ENCODE results near the gene RASGRP2. TPM values are rescaled to one million over a fixed set of nuclear protein-coding genes. Genes with fewer than 3 reads are reported as not detected.

The RASGRP2 gene
- total and polyA plus RNA-seq, 2 of the 8 experiments (the other 6 are each of a cell fraction or from before 2014, with no cell fraction given) = 40.6 to 45.7 TPM

GRCh38 chr11:64687204-64687603 lies 56.7 kb downstream of the RASGRP2 start:
- Histone ChIP-seq H3K4me1 (replicated peaks in 1 of 4; ENCODE audit: control insufficient read depth in 3 of 4, insufficient read depth in 4 of 4, low read length in 3 of 4) (peaks cover 0 to 4% (median 0%) of the 10 kb centered on the region in 4 experiments; a peak in 1 of 7 replicates), H3K14ac (ENCODE audit: insufficient read length) (no peak overlapping the region), H3K79me2 (ENCODE audit: control insufficient read depth in 1 of 2, insufficient read depth in 2 of 2, low read length in 2 of 2) (no peaks in the 10 kb centered on the region), H4K5ac (ENCODE audit: insufficient read length, low read depth, low read length) (no peak overlapping the region), H2BK15ac (ENCODE audit: low read length) (0 out of 2 replicates have a peak overlapping the region, but pooled peaks have one; percentile 16), H2AK5ac (ENCODE audit: low read depth, low read length) (no peak overlapping the region), H3K79me1 (ENCODE audit: low read depth, low read length) (no peaks in the 10 kb centered on the region), H4K8ac (ENCODE audit: extremely low read depth, insufficient read depth, low read length) (0 out of 2 replicates have a peak overlapping the region, but pooled peaks have one; percentile 20), H3K18ac (ENCODE audit: extremely low read depth, low read length) (no peak overlapping the region), H3K9ac (replicated peaks in 1 of 4; ENCODE audit: extremely low read depth in 1 of 4, low read depth in 3 of 4, low read length in 3 of 4) (no peak overlapping the region), H3K36me3 (ENCODE audit: control insufficient read depth in 2 of 4, insufficient read depth in 4 of 4, low read length in 3 of 4) (no peaks in the 10 kb centered on the region), H2BK120ac (replicated peaks; ENCODE audit: low read depth, low read length) (no peak overlapping the region), H3K4me3 (ENCODE audit: extremely low read depth in 1 of 4, insufficient read depth in 2 of 4, low read depth in 3 of 4, low read length in 4 of 4) (no peak overlapping the region), H2BK20ac (ENCODE audit: low read length) (no peak overlapping the region), H3K23ac (ENCODE audit: insufficient read length) (no peak overlapping the region), H3K4me2 (ENCODE audit: insufficient read depth in 1 of 2, low read depth in 2 of 2, low read length in 2 of 2) (no peak overlapping the region), H2BK5ac (ENCODE audit: low read depth, low read length) (no peak overlapping the region), H4K20me1 (replicated peaks in 1 of 2; ENCODE audit: control insufficient read depth in 1 of 2, insufficient read depth in 2 of 2, low read length in 2 of 2) (no peaks in the 10 kb centered on the region), H3K9me3 (ENCODE audit: insufficient read depth in 2 of 2, low read depth in 1 of 2, low read length in 1 of 2) (no peaks in the 10 kb centered on the region), H3K56ac (replicated peaks; ENCODE audit: insufficient read length, low read depth, low read length) (no peak overlapping the region), H2BK12ac (ENCODE audit: low read depth, low read length) (no peak overlapping the region), H4K91ac (replicated peaks; ENCODE audit: insufficient read length, low read length) (no peak overlapping the region), H3K27me3 (replicated peaks in 1 of 4; ENCODE audit: control insufficient read depth in 3 of 4, extremely low read depth in 1 of 4, insufficient read depth in 3 of 4, low read length in 3 of 4) (no peaks in the 10 kb centered on the region), H2AFZ (ENCODE audit: low read length) (no peak overlapping the region), H3K23me2 (ENCODE audit: low read depth, low read length) (peaks cover 2% of the 10 kb centered on the region; the same call in 1 of the 2 replicates), H3K27ac (ENCODE audit: low read depth, low read length) (no peak overlapping the region), H3K4ac (replicated peaks; ENCODE audit: insufficient read length, low read depth, low read length) (no peak overlapping the region)
- CTCF ChIA-PET (ENCODE audit: partially characterized antibody) = interaction anchor here (1.1 to 10.0 kb wide), 5 partner anchors 17 to 56 kb away, joined by 3 to 101 read pairs (median 23); partner anchors contain the start of gene RASGRP2
- POLR2A ChIA-PET (ENCODE audit: partially characterized antibody) = no interaction called here
- 94% methylated on average over 6 of the region's 6 CpGs; no CpG with 5 or more reads in 1 of the 2 experiments for whole genome bisulfite sequencing, 2 experiments (ENCODE audit: extremely low coverage in 1 of 2, insufficient coverage in 1 of 2, insufficient read length in 1 of 2, insufficient replicate concordance in 2 of 2, low coverage in 1 of 2, low lambda C conversion rate in 2 of 2, missing lambda C conversion rate in 1 of 2)
- FAIRE-seq = no peak
- DNase-seq (ENCODE audit: low read depth in 1 of 2, low spot score in 2 of 2) = no peak
